Activated naive CD4-positive, alpha-beta T cell treated with anti-CD3 and anti-CD28 coated beads, Interleukin-2, amount 10 ng/mL, durations not matched to agents 5 hours and 36 hours (primary cell): Measurements from ENCODE around the gene HNF1A. TPM values are rescaled to one million over a fixed set of nuclear protein-coding genes. Genes with fewer than 3 reads are reported as not detected.

Source experiments
- total RNA-seq, 2 experiments: library from RNA; stranded (reverse); gene quantifications; one replicate each; pipeline ENCODE4 v1.2.3, GENCODE V29; 2021

Gene HNF1A, protein sequence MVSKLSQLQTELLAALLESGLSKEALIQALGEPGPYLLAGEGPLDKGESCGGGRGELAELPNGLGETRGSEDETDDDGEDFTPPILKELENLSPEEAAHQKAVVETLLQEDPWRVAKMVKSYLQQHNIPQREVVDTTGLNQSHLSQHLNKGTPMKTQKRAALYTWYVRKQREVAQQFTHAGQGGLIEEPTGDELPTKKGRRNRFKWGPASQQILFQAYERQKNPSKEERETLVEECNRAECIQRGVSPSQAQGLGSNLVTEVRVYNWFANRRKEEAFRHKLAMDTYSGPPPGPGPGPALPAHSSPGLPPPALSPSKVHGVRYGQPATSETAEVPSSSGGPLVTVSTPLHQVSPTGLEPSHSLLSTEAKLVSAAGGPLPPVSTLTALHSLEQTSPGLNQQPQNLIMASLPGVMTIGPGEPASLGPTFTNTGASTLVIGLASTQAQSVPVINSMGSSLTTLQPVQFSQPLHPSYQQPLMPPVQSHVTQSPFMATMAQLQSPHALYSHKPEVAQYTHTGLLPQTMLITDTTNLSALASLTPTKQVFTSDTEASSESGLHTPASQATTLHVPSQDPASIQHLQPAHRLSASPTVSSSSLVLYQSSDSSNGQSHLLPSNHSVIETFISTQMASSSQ
- not detected for total RNA-seq

DNA sequence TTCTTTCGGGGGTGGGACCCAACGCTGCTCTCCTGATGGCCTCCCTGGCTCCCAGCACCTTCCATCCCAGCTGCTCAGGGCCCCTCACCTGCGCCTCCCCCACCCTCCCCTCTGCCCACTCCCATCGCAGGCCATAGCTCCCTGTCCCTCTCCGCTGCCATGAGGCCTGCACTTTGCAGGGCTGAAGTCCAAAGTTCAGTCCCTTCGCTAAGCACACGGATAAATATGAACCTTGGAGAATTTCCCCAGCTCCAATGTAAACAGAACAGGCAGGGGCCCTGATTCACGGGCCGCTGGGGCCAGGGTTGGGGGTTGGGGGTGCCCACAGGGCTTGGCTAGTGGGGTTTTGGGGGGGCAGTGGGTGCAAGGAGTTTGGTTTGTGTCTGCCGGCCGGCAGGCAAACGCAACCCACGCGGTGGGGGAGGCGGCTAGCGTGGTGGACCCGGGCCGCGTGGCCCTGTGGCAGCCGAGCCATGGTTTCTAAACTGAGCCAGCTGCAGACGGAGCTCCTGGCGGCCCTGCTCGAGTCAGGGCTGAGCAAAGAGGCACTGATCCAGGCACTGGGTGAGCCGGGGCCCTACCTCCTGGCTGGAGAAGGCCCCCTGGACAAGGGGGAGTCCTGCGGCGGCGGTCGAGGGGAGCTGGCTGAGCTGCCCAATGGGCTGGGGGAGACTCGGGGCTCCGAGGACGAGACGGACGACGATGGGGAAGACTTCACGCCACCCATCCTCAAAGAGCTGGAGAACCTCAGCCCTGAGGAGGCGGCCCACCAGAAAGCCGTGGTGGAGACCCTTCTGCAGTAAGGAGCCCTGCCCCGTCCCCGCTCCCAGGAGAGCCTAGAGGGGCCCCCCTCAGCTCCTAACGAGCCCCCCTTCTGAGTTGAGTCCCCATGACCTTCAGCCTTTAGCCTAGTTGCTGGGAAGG is at the start of gene HNF1A:
HNF1A (plus strand) TSS at position 248 of the 924 bp plus-strand sequence; CDS start at position 474, 226 bp downstream.

DNA sequence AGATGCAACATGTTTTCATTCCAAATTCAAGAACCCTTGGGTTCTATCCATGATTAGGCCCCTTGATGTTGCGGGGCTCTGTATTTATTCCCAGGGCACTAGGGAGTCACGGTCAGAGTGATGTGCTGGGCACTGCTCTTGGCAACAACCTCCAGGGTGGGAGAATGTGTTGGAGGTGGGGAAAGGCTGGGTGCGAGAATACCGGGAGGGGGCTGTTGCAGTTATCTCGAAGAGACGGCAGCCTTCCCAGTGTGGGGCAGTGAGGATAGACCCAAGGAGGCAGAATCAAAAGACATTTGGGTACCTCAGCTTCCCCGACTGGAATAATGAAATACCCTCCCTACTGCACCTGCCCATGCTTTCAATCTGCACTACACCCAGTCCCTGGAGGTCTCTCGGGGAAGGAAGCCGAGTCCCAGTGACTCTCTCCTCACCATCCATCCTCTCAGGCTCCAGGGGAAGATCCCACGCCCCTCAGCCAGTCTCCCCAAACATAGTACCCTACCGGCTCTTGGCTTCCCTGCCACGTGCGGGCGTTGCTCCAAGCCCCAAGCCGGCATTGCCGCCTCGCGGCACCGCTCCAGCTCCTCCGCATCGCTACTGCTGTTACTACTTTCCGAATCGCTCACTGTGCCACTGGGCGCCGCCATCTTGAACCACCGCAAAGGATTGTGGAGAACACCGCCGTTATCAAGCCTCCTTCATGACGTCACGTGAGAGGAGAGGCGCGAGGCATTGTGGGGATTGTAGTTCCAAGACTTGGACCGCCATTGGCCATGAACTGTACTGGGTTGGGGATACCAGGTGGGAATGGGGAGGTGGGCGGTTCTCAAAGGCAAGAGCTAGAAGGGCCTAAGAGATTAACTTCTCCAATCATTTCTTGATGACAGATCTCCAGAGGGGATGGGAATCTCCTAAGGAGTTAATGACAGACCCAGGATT is 37.8 kb downstream of the HNF1A start, which contains the start of gene C12orf43:
C12orf43 (minus strand) TSS at position 663 of the 942 bp plus-strand sequence; CDS start at position 650, 13 bp downstream.

DNA sequence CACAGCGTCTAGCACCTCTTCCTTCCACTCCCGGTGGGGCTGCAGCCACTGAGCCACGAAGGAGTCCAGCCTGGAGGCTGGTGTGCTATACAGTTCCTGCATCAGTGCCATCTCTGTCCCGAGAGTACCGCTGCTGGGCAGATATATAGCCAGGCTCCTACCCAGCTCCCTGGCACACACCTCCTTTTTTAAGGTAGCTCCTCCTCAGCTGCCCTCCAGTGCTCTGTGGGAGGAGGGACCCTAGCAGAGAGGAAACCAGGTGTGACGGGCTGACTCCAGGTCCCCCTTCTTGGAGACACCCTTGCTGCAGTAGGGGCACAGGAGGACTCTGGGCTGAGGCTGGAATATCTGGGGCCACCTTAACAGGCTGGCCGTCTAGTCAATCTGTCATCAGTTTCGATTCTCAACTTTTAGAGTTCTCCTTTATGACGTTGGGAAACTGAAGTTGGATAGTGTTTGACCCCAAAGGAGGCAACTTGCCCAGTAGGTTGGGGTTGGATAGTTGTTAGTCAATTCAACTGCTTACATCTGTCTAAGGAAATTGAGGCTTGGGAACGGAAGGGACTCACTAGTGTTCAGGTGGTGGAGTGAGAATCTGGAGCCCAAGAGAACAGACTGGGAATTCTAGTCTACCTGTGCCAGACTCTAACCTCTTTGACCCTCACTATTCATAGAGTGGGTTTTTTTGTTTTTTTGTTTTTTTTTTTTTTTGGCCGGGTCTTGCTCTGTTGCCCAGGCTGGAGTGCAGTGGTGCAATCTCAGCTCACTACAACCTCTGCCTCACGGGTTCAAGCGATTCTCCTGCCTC is 60.7 kb downstream of the HNF1A start, which contains the start of gene OASL:
OASL (minus strand) TSS at position 386 of the 808 bp plus-strand sequence; CDS start at position 111, 275 bp downstream.

Other genes starting within 250 kb of the HNF1A start
- gene SPPL3, start 74.2 kb upstream of the HNF1A start, total RNA-seq = 10 to 100 TPM; 29.3 to 32.8 TPM
- 10 to 100 TPM; 15.2 to 16.7 TPM for gene C12orf43, start 37.9 kb downstream of the HNF1A start, total RNA-seq
- 1 to 10 TPM; 7.3 to 7.7 TPM for gene OASL, start 60.7 kb downstream of the HNF1A start, total RNA-seq
- gene P2RX7, start 154.3 kb downstream of the HNF1A start, total RNA-seq = 10 to 100 TPM; 50.0 to 52.1 TPM
- 10 to 100 TPM; 65.0 to 72.8 TPM for gene P2RX4, start 231.6 kb downstream of the HNF1A start, total RNA-seq